GM21723 (cell line): ENCODE data around the gene NUDT5.
A peak's percentile ranks its signal among the peaks of the same experiment; 100 is the strongest.
"Not testable (repeated sequence)": the region's sequence is repeated elsewhere in the genome, so short reads cannot be mapped to it uniquely, and the experiment has no call there.

Experiments
- ATAC-seq: cut with Tn5 transposase; IDR thresholded peaks from one replicate; pipeline ENCODE4 v1.9.1; 2021; ENCODE audit warnings: mild to moderate bottlenecking, moderate library complexity; ENCODE audit not compliant: unreplicated experiment

Gene NUDT5

GRCh38 chr10:12205082-12205481 lies 9.4 kb upstream of the NUDT5 start:
- ATAC-seq, result no peak

DNA sequence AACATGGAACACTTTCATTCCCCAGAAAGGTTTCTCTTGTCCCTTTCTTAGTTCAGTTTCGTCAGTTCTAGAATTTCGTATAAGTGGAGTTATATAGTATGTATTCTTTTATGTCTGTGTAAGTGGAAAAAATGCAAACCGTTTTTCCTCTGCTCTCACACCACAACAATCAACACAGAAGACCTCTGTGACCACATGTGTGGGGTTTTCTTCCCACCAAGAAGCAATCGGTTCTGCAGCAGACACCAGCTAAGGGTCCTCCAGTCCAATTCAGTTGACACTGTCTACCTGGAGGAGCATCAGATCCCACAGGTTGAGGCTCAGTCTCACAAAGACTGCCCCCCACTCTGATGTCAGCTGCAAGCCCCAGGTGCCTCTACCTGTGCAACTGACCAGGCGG lies 6.5 kb upstream of the NUDT5 start:
- no peak for ATAC-seq

DNA sequence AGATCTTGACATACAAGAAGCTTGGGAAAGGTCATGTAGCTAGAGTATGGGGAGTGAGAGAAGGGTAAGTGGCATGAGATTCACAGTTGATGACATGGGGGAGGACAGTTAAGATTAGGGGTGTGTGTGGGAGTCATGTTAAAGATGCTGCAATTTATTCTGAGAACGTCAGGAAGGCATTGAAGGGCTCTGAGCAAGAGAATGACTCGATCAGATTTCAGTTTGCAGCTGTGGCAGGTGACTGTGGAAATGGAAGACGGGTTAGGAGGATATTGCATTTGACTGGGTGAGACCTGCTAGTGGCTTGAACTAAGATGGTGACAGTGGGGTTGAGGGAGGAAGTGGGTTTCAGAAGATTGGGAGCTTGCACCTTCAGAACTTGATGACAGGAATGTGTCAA lies 5.9 kb upstream of the NUDT5 start:
- no peak for ATAC-seq

- ATAC-seq, result no peak
Measured at GRCh38 chr10:12200850-12201249, 5.2 kb upstream of the NUDT5 start.

DNA sequence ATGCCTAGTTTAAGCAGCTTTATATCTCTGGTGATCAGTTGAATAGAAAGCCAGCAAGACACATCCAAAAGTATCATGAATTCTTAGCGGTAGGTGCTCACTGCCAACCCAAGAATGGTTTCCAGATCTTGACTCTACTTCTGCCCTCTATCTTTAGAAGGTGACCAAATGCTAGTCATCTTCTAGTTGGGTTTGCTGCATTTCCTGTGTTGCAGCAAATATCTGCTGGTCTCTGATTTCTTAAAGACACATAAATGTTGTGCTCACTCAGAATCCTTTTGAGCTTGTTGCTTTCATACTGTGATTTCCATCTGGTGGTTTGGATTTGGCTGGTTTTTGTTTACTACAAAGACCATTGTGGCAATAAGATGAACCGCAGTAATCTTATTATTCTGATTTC lies 2.5 kb upstream of the NUDT5 start:
- ATAC-seq, result no peak

DNA sequence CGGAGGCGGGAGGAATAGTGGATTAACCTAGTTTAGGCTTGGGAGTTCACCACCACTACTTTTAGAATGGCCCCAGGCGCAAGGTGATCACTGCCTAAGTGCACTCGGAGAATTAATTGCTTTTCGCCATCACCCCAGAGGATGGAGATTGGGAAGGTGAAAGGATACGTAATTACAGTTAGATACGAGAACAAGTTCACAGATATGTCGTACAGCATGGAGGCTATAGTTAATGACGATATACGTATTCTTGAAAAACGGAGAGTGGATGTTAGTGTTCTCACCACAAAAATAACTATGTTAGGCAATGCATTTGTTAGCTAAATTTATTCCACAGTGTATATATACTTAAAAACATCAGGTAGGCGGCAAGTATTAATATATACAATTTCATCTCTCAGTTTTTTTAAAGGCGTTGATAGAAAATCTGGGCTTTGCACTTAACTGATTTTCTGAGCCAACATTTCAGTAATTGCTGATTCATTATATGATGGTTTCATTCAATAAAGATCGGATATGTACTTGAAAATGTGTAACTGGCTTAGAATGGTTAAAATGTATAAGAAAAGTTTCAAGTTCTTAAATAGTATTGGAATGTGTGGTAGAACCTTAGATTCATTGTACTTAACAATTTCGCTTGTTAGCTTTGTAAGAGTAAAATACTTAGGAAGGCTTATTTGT lies 980 bp upstream of the NUDT5 start:
- no peak for ATAC-seq

DNA sequence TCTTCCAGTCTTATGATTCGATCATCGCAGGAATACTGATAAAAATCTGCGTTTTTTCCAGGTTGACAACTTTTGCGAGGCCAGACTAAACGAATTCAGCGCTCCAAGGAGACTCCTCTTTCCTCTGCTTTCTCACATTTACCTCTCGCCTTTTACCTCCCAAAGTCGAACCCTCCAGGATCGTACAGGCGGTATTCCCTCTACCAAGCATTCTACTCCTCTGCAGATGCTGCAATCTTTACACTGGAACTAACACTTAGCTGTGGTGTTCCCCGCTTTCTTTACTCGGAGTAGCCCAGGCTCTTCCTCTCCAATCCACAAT lies 449 bp downstream of the NUDT5 start:
- ATAC-seq, result peak; percentile 16

- ATAC-seq, result peak; percentile 27
Measured at GRCh38 chr10:12194752-12195271, 879 bp downstream of the NUDT5 start.

- no peak for ATAC-seq
Measured at GRCh38 chr10:12193193-12193592, 2.5 kb downstream of the NUDT5 start.

GRCh38 chr10:12191715-12192114 lies 4.0 kb downstream of the NUDT5 start:
- ATAC-seq, result no peak

- ATAC-seq, result no peak
Measured at GRCh38 chr10:12189426-12189825, 6.3 kb downstream of the NUDT5 start.

- no peak for ATAC-seq
Measured at GRCh38 chr10:12188656-12189055, 7.0 kb downstream of the NUDT5 start.

- ATAC-seq, result no peak
Measured at GRCh38 chr10:12187321-12187905, 8.3 kb downstream of the NUDT5 start.

GRCh38 chr10:12186323-12186722 lies 9.4 kb downstream of the NUDT5 start:
- no peak for ATAC-seq

GRCh38 chr10:12184165-12184564 lies 11.5 kb downstream of the NUDT5 start:
- no peak for ATAC-seq

GRCh38 chr10:12181065-12181775 lies 14.5 kb downstream of the NUDT5 start:
- peak; percentile 93 for ATAC-seq

DNA sequence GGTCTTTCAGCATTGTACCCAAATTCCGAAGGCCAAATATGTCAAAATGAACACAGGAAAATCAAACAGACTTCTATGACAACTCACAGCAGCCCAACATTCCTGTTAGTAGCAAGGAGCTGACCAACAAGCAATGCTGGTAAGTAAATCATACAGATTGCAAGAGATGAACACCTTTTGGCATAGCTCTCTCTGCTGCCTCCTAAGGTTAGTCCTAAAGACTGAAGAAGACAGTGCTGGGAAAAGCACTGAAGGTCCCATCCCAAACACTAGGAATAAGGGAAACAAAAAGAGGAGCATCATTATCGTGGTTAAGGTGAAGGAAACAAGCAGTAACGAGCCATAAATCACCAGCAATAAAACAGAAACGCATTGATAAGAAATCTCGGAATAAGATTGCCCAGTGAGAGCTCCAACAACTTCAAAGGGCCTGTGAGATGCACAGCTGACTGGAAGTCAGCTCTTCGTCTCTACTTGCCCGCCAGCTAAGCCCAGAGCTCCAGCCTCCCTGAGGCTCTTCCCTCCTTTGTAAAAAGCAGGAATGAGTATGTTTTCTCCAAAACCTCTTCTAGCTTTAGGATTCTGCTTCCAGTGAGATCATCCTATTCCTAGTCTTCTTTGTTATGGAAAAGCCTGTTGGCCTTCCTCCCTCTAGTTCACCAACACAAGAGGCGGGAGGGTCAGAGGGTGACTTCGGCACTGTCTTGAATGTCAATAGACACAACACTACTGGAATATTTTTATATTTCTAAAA lies 15.3 kb downstream of the NUDT5 start:
- ATAC-seq, result no peak

DNA sequence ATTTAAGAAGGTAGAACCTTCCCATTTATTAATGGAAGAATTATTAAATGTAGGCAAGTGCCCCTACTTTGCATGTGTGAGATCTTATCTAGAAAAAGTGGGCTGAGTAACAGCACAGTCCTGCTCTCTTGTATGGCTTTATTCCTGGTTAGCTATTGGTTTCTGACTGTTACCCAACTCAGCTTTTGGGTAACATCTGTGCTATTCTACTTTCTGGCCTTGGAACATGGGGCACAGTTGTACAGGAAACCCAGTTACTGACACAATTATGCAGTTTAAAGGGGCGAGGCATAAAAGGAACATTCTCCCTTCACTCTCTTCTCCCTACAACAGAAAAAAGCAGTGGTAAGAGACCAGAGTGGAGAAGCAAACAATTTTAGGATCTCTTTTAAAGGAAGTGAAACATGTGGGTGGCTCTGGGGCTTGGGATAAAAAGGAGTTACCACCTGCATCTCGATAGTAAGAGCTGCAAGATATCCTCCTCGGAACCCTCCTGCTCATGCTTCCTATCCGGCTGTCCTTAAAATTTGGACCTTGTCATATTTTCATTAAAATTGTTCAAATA lies 16.0 kb downstream of the NUDT5 start:
- no peak for ATAC-seq

- no peak for ATAC-seq
Measured at GRCh38 chr10:12177642-12178041, 18.0 kb downstream of the NUDT5 start.

GRCh38 chr10:12171512-12171911 lies 24.2 kb downstream of the NUDT5 start:
- not testable (repeated sequence) for ATAC-seq
